Esophagus muscularis mucosa (tissue), 3 donors: Measurements from ENCODE around the gene DUSP7.

ENCODE experiments used
- CTCF ChIP-seq, 3 experiments: fragments of 200-600 bp in 2 of 3; fragments of 450-650 bp in 1 of 3; sonication (generic) in 2 of 3; IDR thresholded peaks; one replicate each; pipeline ENCODE4 v1.5.1; 2017 to 2019; ENCODE audit warnings: antibody characterized with exemption in 3 of 3, mild to moderate bottlenecking in 2 of 3, moderate library complexity in 1 of 3
- POLR2A ChIP-seq: fragments of 450-650 bp; IDR thresholded peaks from one replicate; pipeline ENCODE4 v1.6.1; 2017; ENCODE audit warnings: antibody characterized with exemption, moderate library complexity, mild to moderate bottlenecking, low read depth

GRCh38 chr3:52044869-52045619, 11.3 kb downstream of the DUSP7 start:
- TF ChIP-seq CTCF (IDR thresholded peaks at IDR 0.05) = no peak
- TF ChIP-seq POLR2A = no peak
